GM18909 (cell line): Measurements from ENCODE around the gene LRIG2.
"Not testable (repeated sequence)": the region's sequence is repeated elsewhere in the genome, so short reads cannot be mapped to it uniquely, and the experiment has no call there.

Source experiments
- ATAC-seq: cut with Tn5 transposase; IDR thresholded peaks from one replicate; pipeline ENCODE4 v1.9.1; 2021; ENCODE audit warnings: mild to moderate bottlenecking; ENCODE audit not compliant: unreplicated experiment, poor library complexity

LRIG2 gene

GRCh38 chr1:113055570-113055969, 17.4 kb upstream of the LRIG2 start:
- no peak for ATAC-seq

GRCh38 chr1:113057006-113057405, 16.0 kb upstream of the LRIG2 start:
- ATAC-seq, result no peak

DNA sequence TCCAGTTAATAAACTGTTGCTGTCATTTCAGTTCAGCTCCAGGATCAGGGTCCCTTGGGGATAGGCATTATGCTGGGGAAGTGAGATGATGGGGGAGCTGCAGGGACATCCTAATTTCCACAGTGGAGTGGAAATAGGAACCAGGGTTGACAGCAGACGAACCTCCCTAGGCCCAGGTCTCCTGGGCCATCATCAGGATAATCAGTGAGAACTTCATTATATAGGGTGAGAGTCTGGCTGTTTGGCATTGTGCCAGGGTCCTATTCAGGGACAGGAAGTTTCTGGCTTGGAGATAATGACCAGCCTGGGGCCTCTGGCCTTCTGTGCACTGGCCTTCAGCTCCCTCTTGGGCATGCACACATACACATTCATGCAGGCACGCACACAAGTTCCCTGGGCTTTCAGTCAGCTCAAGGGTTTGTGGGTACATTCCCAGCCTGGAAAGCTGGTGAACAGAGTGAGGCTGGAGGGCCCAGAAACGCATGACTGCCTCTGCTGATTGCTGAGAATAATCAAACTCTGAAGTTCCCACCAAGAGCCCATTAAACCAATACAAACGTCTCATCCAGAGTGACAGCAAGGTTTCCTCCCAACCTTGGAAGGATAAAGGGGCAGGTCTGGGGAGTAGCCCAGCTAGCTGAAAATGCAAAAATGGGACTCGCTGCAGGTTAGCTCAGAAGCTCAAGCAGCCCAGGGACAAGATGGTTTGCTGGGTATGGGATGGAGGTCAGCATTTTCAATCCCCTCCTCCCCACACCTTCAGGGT, 13.9 kb upstream of the LRIG2 start:
- ATAC-seq, result no peak

DNA sequence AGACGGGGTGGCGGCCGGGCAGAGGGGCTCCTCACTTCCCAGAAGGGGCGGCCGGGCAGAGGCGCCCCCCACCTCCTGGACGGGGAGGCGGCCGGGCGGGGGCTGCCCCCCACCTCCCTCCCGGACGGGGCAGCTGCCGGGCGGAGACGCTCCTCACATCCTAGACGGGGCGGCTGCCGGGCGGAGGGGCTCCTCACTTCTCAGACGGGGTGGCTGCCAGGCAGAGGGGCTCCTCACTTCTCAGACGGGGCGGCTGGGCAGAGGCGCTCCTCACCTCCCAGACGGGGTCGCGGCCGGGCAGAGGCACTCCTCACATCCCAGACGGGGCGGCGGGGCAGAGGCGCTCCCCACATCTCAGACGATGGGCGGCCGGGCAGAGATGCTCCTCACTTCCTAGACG, 9.5 kb upstream of the LRIG2 start:
- not testable (repeated sequence) for ATAC-seq

DNA sequence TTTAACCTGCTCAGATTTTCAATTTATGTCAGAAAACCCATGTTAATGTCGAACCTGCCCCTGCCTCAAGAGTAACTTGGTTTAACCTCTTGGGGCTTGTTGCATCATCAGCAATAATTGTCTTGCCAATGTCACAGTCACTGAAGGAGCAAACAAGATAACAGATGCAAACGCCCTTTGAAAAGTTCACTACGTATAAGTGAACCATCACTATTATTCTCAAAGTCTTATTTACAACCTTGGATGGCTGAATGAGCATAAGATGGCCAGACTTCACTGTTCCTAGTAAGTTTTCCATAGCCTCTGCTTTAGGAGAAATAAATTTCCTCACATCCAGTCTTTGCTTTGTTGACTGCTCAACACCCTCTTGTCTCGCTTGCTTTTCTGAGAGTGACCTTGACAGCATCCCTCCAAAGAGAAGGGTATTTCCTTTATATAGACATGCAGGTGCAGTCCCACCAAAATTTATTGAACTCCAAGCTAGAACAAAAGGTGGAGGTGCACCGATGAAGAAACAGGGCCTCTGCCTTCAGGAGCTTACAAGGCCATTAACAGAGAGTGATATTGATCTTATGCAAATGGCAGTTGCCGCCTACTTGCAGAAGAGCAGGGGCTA, 749 bp upstream of the LRIG2 start:
- no peak for ATAC-seq

DNA sequence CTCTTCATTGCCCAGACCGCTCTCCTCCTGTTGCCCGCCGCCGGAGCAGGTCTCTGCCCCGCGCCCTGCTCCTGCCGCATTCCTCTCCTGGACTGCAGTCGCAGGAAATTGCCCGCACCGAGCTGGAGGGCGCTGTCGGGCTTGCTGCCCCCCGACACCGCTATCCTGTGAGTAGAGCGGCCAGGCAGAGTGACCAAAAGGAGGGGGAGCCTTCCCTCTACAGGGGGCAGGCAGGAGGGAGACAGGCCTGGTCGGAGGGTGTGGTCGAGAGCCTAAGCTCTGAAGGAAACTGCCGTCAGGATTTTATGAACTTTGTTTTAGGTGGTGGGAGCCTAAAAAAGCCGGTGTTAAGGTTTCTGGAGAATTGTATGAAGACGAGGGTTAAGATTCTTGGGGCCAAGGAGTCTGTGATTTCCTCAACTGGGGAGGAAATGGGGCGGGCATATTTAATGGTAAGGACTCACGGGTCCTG, 517 bp downstream of the LRIG2 start:
- peak; percentile 19 for ATAC-seq

GRCh38 chr1:113074237-113074636, 1.2 kb downstream of the LRIG2 start:
- no peak for ATAC-seq

DNA sequence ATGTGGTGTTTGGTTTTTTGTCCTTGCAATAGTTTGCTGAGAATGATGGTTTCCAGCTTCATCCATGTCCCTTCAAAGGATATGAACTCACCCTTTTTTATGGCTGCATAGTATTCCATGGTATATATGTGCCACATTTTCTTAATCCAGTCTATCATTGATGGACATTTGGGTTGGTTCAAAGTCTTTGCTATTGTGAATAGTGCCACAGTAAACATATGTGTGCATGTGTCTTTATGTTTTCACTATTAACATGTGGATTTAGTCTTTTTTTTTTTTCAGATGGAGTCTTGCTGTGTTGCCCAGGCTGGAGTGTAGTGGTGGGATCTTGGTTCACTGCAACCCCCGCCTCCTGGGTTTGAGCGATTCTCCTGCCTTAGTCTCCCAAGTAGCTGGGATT, 5.0 kb downstream of the LRIG2 start:
- not testable (repeated sequence) for ATAC-seq

- ATAC-seq, result no peak
These were observed 13.5 kb downstream of the LRIG2 start for GRCh38 chr1:113086541-113086940.

- ATAC-seq, result no peak
These were observed 16.0 kb downstream of the LRIG2 start for GRCh38 chr1:113088972-113089371.

GRCh38 chr1:113090051-113090450, 17.1 kb downstream of the LRIG2 start:
- no peak for ATAC-seq

- no peak for ATAC-seq
These were observed 19.1 kb downstream of the LRIG2 start for GRCh38 chr1:113091988-113092594.

GRCh38 chr1:113094506-113094905, 21.5 kb downstream of the LRIG2 start:
- ATAC-seq, result no peak

- ATAC-seq, result no peak
These were observed 22.9 kb downstream of the LRIG2 start for GRCh38 chr1:113095790-113096455.

DNA sequence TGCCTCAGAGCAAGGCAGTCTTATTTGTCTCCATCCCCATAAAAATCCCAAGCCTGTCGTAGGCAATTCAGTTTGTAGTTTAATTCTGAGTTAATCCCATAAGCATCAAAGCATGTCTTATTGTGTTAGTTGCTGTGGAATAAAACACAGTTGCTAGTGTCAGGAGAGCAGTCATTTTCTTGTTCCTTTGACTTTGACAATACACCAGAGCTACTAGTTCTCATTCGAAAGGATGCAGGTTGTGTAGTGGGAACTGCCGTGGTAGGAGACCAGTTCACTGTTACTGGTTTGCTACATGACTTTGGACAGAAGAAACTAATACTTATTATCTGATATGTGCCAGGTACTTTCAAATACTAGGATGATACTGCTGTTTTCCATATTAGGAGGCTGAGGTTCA, 23.5 kb downstream of the LRIG2 start:
- ATAC-seq, result no peak

- ATAC-seq, result no peak
These were observed 28.6 kb downstream of the LRIG2 start for GRCh38 chr1:113101588-113101987.

DNA sequence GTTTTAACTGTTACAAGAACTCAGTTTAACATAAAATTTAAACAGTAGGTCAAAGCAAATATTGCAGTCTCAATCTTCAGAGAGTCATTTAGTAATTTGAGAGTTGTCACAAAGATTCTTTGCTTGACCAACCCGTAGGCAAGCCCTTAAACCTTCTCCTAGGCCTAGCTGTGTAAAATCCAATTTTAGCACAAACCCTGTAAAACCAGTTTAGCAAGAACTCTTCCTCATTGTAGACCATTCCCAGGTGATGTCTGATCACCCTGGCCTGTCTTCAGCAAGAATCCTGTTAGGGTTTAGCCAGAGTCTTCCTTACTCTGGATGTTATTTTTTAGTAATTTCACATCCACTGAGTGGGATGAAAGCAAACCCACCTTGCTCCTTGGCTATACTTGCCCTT, 30.1 kb downstream of the LRIG2 start:
- ATAC-seq, result no peak

DNA sequence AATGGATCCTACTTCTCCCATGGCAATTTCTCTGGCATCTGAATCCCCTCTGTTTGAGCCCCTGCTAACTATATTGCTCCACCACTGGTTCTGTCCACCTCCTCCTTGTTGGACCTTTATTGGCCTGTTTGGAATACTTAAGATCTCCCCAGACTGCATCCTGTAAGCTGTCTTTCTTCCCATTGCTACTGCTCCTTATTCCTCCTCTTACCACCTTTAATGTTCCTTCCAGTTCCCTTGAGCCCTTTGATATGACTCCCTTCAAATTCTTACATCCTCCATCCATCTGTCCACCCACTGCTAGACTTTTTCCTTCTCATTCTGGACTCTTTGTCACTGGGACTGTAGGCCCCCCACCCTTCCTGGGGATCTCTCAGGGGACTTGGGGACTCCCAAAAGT, 31.0 kb downstream of the LRIG2 start:
- no peak for ATAC-seq

- ATAC-seq, result no peak
These were observed 33.9 kb downstream of the LRIG2 start for GRCh38 chr1:113106910-113107309.

GRCh38 chr1:113109908-113110554, 37.0 kb downstream of the LRIG2 start:
- ATAC-seq, result no peak

DNA sequence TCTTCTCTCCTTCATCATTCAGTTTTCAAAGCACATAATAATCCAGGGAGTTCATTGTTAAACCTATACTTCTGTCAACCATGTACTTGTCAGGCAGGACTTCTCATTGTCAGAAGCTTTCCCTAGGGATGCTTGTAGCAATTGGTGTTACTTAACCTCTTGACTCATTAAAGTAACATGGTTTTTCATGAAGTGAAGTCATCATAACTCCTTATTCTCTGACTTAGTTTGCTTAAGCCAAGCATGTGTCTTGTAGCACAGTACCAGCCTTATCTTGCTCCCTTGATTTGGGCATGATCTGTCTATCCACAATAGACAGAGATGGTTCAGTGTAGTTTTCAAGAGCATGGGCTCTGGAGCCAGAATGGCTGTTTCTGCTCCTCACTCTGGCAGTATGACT, 45.3 kb downstream of the LRIG2 start:
- ATAC-seq, result no peak
